SK-N-SH (cell line): Measurements from ENCODE around the gene PLA2G4E. TPM values are rescaled to one million over a fixed set of nuclear protein-coding genes. Genes with fewer than 3 reads are reported as not detected.

Experiments
- CTCF ChIA-PET: fragments of 300-600, 350-600 bp; formaldehyde crosslinking; extraction: SDS; loops from one replicate; lab custom pipeline; 2021; lab: Yijun Ruan, JAX
- POLR2A ChIA-PET: fragments of 350-600 bp; sonication (Branson Sonifier 250); formaldehyde crosslinking; extraction: SDS; loops from one replicate; lab custom pipeline; 2020; ENCODE audit warnings: antibody characterized with exemption, inconsistent platforms; lab: Yijun Ruan, JAX
- DNase-seq: peaks from one replicate; pipeline ENCODE4 v3.0.0; 2012
- H2AFZ ChIP-seq: fragments of 200-600 bp; sonication (generic); 2 replicates; pipeline ENCODE4 v1.8.1; 2016; ENCODE audit warnings: antibody characterized with exemption, mild to moderate bottlenecking, low read depth
- H3F3A ChIP-seq: fragments of 200-600 bp; sonication (generic); replicated peaks from 2 replicates; pipeline ENCODE3; 2016; ENCODE audit warnings: antibody characterized with exemption, mild to moderate bottlenecking; ENCODE audit not compliant: insufficient read depth
- H3K27ac ChIP-seq, 2 experiments: fragments of 200-500 bp in 1 of 2; fragments of 200-600 bp in 1 of 2; sonication (Bioruptor generic) in 1 of 2; sonication (generic), shearing (Covaris generic) in 1 of 2; 2 replicates each; pipeline versions ENCODE4 v1.5.1 to v1.6.1; 2014 to 2016; ENCODE audit warnings: low read depth in 2 of 2, inconsistent platforms in 1 of 2, low read length in 1 of 2, mild to moderate bottlenecking in 1 of 2, mixed read lengths in 1 of 2
- H3K27me3 ChIP-seq: fragments of 200-600 bp; sonication (generic), shearing (Covaris generic); 2 replicates; pipeline ENCODE4 v1.6.1; 2016; ENCODE audit warnings: mixed run types; ENCODE audit not compliant: insufficient read depth
- H3K36me3 ChIP-seq, 2 experiments: fragments of 200-500 bp in 1 of 2; fragments of 200-600 bp in 1 of 2; sonication (Bioruptor generic) in 1 of 2; sonication (generic) in 1 of 2; replicated peaks in 1 of 2; 2 replicates each; pipeline versions ENCODE3 to v1.5.1; 2014 to 2016; ENCODE audit warnings: low read length in 1 of 2, mild to moderate bottlenecking in 1 of 2; ENCODE audit not compliant: insufficient read depth in 2 of 2, control insufficient read depth in 1 of 2
- H3K4me1 ChIP-seq, 2 experiments: fragments of 200-500 bp in 1 of 2; fragments of 200-600 bp in 1 of 2; sonication (Bioruptor generic) in 1 of 2; sonication (generic), shearing (Covaris generic) in 1 of 2; 2 replicates each; pipeline versions ENCODE4 v1.5.1 to v1.6.1; 2014 to 2016; ENCODE audit warnings: low read depth in 1 of 2, low read length in 1 of 2, mixed run types in 1 of 2; ENCODE audit not compliant: insufficient read depth in 2 of 2, control insufficient read depth in 1 of 2
- H3K4me2 ChIP-seq: fragments of 200-600 bp; sonication (generic), shearing (Covaris generic); 2 replicates; pipeline ENCODE4 v1.6.1; 2017; ENCODE audit warnings: mixed run types
- H3K4me3 ChIP-seq, 2 experiments: fragments of 200-500 bp in 1 of 2; fragments of 200-600 bp in 1 of 2; sonication (Bioruptor generic) in 1 of 2; sonication (generic), shearing (Covaris generic) in 1 of 2; 2 replicates each; pipeline versions ENCODE4 v1.5.1 to v1.8.1; 2014 to 2016; ENCODE audit warnings: low read depth in 2 of 2, inconsistent platforms in 1 of 2, low read length in 1 of 2, mild to moderate bottlenecking in 1 of 2, mixed read lengths in 1 of 2, moderate library complexity in 1 of 2
- H3K79me2 ChIP-seq: fragments of 200-600 bp; sonication (generic); 2 replicates; pipeline ENCODE4 v1.8.1; 2017; ENCODE audit warnings: mild to moderate bottlenecking; ENCODE audit not compliant: insufficient read depth
- H3K9ac ChIP-seq: fragments of 200-600 bp; sonication (generic); 2 replicates; pipeline ENCODE4 v1.6.1; 2017; ENCODE audit warnings: mixed run types
- H3K9me2 ChIP-seq: fragments of 200-600 bp; sonication (generic); 2 replicates; pipeline ENCODE4 v1.6.1; 2017; ENCODE audit warnings: mixed run types
- H3K9me3 ChIP-seq: fragments of 200-600 bp; sonication (generic); 2 replicates; pipeline ENCODE4 v1.6.1; 2017; ENCODE audit warnings: mixed run types, mild to moderate bottlenecking, moderate library complexity
- H4K20me1 ChIP-seq: fragments of 200-600 bp; sonication (generic); 2 replicates; pipeline ENCODE4 v1.6.1; 2017; ENCODE audit warnings: mild to moderate bottlenecking, mixed run types; ENCODE audit not compliant: insufficient read depth
- EP300 ChIP-seq, 2 experiments: IDR thresholded peaks; 2 replicates each; pipeline versions ENCODE4 v1.4.0 to v1.6.1; 2012; ENCODE audit warnings: borderline replicate concordance in 1 of 2, low read depth in 1 of 2, low read length in 1 of 2
- EZH2phosphoT487 ChIP-seq: fragments of 200-600 bp; sonication (generic); IDR thresholded peaks from 2 replicates; pipeline ENCODE4 v1.6.1; 2017; ENCODE audit warnings: low read depth, mixed run types, mild to moderate bottlenecking, antibody characterized with exemption, moderate library complexity, borderline replicate concordance
- FOSL2 ChIP-seq: IDR thresholded peaks from 2 replicates; pipeline ENCODE4 v1.4.0; 2012; ENCODE audit warnings: low read depth, mild to moderate bottlenecking, moderate library complexity, borderline replicate concordance
- FOXJ3 ChIP-seq: sonication (generic); formaldehyde crosslinking; IDR thresholded peaks from 2 replicates; pipeline ENCODE4 v1.5.1; 2020; ENCODE audit warnings: mild to moderate bottlenecking, missing genetic modification reagents
- GABPA ChIP-seq: IDR thresholded peaks from 2 replicates; pipeline ENCODE4 v1.4.0; 2012; ENCODE audit warnings: low read depth, mild to moderate bottlenecking
- GATA2 ChIP-seq: sonication (generic); formaldehyde crosslinking; IDR thresholded peaks from 2 replicates; pipeline ENCODE4 v1.5.0; 2020; ENCODE audit warnings: mild to moderate bottlenecking, missing genetic modification reagents
- POLR2AphosphoS5 ChIP-seq: IDR thresholded peaks from 2 replicates; pipeline ENCODE4 v1.6.1; 2012; ENCODE audit warnings: low read depth, low read length
- RAD21 ChIP-seq: IDR thresholded peaks from 2 replicates; pipeline ENCODE4 v1.6.1; 2012; ENCODE audit warnings: mild to moderate bottlenecking, low read length
- RFX5 ChIP-seq: IDR thresholded peaks from 2 replicates; pipeline ENCODE4 v1.6.1; 2012; ENCODE audit warnings: mild to moderate bottlenecking, improper control_type of control experiment, low read length
- RXRA ChIP-seq: IDR thresholded peaks from 2 replicates; pipeline ENCODE4 v1.4.0; 2012; ENCODE audit warnings: low read depth, mild to moderate bottlenecking, borderline replicate concordance
- TCF12 ChIP-seq: IDR thresholded peaks from 2 replicates; pipeline ENCODE4 v1.4.0; 2012
- TEAD4 ChIP-seq: IDR thresholded peaks from 2 replicates; pipeline ENCODE4 v1.4.0; 2012; ENCODE audit warnings: mild to moderate bottlenecking, borderline replicate concordance; ENCODE audit not compliant: insufficient read depth
- WGBS: methylation state at CpG from one replicate; pipeline ENCODE4 v1.1.6; 2017; ENCODE audit warnings: low lambda C conversion rate; 5-methylcytosine and 5-hydroxymethylcytosine counted together
- polyA plus RNA-seq, 3 experiments: library from polyadenylated mRNA; depleted of rRNA; stranded (reverse); fragments of >200 nt; gene quantifications; 2 replicates each; pipeline ENCODE4 v1.2.3, GENCODE V29; 2012
- TF ChIP-seq, protein P1 (sequence below): IDR thresholded peaks from 2 replicates; pipeline ENCODE4 v1.4.0; 2012; ENCODE audit warnings: low read depth, borderline replicate concordance
- TF ChIP-seq, protein P2 (sequence below): IDR thresholded peaks from 2 replicates; pipeline ENCODE4; 2012
- TF ChIP-seq, protein P3 (sequence below): fragments of 200-600 bp; sonication (generic); IDR thresholded peaks from 2 replicates; pipeline ENCODE4 v1.6.1; 2017; ENCODE audit warnings: antibody characterized with exemption, mild to moderate bottlenecking, moderate library complexity
- TF ChIP-seq, protein P4 (sequence below): fragments of 150-350 bp; IDR thresholded peaks from 2 replicates; pipeline ENCODE4 v1.6.1; 2016; ENCODE audit warnings: mild to moderate bottlenecking, low read depth, low read length

Gene PLA2G4E
- polyA plus RNA-seq, 1 of the 3 experiments (the other 2 are of a cell fraction): not detected

GRCh38 chr15:42016971-42017370 is 3.9 kb downstream of the PLA2G4E start:
- H4K20me1 ChIP-seq: no peaks in the 10 kb centered on the region
- no peak overlapping the region for H3K27ac ChIP-seq
- TF ChIP-seq RXRA (no peak), TEAD4 (no peak), GABPA (no peak), EP300 (IDR thresholded peaks at IDR 0.05; ENCODE audit: borderline replicate concordance in 1 of 2, low read depth in 1 of 2, low read length in 1 of 2) (no peak), GATA2 (CRISPR knock-in tag) (no peak), EZH2phosphoT487 (no peak)
- TF ChIP-seq, protein P1, sequence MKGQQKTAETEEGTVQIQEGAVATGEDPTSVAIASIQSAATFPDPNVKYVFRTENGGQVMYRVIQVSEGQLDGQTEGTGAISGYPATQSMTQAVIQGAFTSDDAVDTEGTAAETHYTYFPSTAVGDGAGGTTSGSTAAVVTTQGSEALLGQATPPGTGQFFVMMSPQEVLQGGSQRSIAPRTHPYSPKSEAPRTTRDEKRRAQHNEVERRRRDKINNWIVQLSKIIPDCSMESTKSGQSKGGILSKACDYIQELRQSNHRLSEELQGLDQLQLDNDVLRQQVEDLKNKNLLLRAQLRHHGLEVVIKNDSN: no peak
- TF ChIP-seq, protein P2, sequence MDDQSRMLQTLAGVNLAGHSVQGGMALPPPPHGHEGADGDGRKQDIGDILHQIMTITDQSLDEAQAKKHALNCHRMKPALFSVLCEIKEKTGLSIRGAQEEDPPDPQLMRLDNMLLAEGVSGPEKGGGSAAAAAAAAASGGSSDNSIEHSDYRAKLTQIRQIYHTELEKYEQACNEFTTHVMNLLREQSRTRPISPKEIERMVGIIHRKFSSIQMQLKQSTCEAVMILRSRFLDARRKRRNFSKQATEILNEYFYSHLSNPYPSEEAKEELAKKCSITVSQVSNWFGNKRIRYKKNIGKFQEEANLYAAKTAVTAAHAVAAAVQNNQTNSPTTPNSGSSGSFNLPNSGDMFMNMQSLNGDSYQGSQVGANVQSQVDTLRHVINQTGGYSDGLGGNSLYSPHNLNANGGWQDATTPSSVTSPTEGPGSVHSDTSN: no peak
- TF ChIP-seq, protein P3, sequence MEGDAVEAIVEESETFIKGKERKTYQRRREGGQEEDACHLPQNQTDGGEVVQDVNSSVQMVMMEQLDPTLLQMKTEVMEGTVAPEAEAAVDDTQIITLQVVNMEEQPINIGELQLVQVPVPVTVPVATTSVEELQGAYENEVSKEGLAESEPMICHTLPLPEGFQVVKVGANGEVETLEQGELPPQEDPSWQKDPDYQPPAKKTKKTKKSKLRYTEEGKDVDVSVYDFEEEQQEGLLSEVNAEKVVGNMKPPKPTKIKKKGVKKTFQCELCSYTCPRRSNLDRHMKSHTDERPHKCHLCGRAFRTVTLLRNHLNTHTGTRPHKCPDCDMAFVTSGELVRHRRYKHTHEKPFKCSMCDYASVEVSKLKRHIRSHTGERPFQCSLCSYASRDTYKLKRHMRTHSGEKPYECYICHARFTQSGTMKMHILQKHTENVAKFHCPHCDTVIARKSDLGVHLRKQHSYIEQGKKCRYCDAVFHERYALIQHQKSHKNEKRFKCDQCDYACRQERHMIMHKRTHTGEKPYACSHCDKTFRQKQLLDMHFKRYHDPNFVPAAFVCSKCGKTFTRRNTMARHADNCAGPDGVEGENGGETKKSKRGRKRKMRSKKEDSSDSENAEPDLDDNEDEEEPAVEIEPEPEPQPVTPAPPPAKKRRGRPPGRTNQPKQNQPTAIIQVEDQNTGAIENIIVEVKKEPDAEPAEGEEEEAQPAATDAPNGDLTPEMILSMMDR: no peak
- H2AFZ ChIP-seq: no peak overlapping the region
- no peak overlapping the region for H3K9ac ChIP-seq
- no peak overlapping the region for H3K4me3 ChIP-seq
- no peaks in the 10 kb centered on the region for H3K36me3 ChIP-seq
- peaks cover 9% of the 10 kb centered on the region; the same call in 1 of the 2 replicates for H3K27me3 ChIP-seq
- WGBS: 30% methylated on average over 2 of the region's 6 CpGs
- H3F3A ChIP-seq: no peaks in the 10 kb centered on the region
- no peaks in the 10 kb centered on the region for H3K9me2 ChIP-seq
- CTCF ChIA-PET: interaction anchor here (1.0 to 2.1 kb wide), 2 partner anchors 15 to 27 kb away, joined by 3 to 9 read pairs; no protein-coding TSS in a partner anchor
- DNase-seq: no peak
- peaks cover 0 to 18% of the 10 kb centered on the region in 2 experiments; a peak in 1 of 4 replicates for H3K4me1 ChIP-seq
- no peak overlapping the region for H3K4me2 ChIP-seq
- POLR2A ChIA-PET: no interaction called here
- no peaks in the 10 kb centered on the region for H3K79me2 ChIP-seq
- no peaks in the 10 kb centered on the region for H3K9me3 ChIP-seq

DNA sequence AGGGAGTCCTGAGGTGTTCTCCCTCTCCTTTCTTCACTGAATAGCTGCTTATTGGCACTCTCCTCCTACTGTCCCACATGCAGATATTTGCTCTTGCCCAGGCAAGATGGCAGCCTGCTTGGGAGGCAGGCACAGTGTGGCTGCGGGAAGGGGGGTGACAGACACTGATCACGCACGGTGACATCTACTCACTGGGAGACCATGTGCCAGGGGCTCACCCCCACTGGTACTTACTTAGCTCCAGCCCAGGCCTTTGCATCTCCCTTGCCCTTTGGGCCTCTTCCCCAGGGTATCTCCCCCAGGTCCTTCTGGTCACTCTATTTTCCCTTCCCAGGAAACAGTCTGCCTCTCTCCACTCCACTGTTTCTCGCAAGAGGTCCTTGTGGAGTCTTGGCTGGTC is 6.4 kb downstream of the PLA2G4E start:
- Histone ChIP-seq H3K36me3 (no peaks in the 10 kb centered on the region), H3K27me3 (peaks cover 9% of the 10 kb centered on the region; the same call in 1 of the 2 replicates), H2AFZ (no peak overlapping the region), H3K9me3 (no peaks in the 10 kb centered on the region), H3K4me1 (peaks cover 0 to 16% of the 10 kb centered on the region in 2 experiments; a peak in 1 of 4 replicates), H3F3A (no peaks in the 10 kb centered on the region), H4K20me1 (no peaks in the 10 kb centered on the region), H3K4me2 (no peak overlapping the region), H3K9me2 (no peaks in the 10 kb centered on the region), H3K4me3 (no peak overlapping the region), H3K27ac (no peak overlapping the region), H3K79me2 (no peaks in the 10 kb centered on the region), H3K9ac (no peak overlapping the region)
- CTCF ChIA-PET: interaction anchor here (1.0 to 1.1 kb wide), 6 partner anchors 12 to 69 kb away, joined by 3 to 4 read pairs (median 3); no protein-coding TSS in a partner anchor
- DNase-seq: no peak
- WGBS: 98% methylated on average over 4 of the region's 4 CpGs
- POLR2A ChIA-PET: no interaction called here
- TF ChIP-seq GATA2 (CRISPR knock-in tag): no peak
- TF ChIP-seq, protein P2: no peak
- TF ChIP-seq, protein P3: no peak
- TF ChIP-seq, protein P4, sequence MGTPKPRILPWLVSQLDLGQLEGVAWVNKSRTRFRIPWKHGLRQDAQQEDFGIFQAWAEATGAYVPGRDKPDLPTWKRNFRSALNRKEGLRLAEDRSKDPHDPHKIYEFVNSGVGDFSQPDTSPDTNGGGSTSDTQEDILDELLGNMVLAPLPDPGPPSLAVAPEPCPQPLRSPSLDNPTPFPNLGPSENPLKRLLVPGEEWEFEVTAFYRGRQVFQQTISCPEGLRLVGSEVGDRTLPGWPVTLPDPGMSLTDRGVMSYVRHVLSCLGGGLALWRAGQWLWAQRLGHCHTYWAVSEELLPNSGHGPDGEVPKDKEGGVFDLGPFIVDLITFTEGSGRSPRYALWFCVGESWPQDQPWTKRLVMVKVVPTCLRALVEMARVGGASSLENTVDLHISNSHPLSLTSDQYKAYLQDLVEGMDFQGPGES: no peak
- no peak for TF ChIP-seq FOSL2
- TF ChIP-seq RFX5: no peak
- no peak for TF ChIP-seq FOXJ3 (CRISPR knock-in tag)
- TF ChIP-seq, protein P1: no peak
- no peak for TF ChIP-seq POLR2AphosphoS5
- no peak for TF ChIP-seq TCF12
- TF ChIP-seq RAD21: no peak
- no peak for TF ChIP-seq EP300 (IDR thresholded peaks at IDR 0.05; ENCODE audit: borderline replicate concordance in 1 of 2, low read depth in 1 of 2, low read length in 1 of 2)
